Breast epithelium (tissue), 4 donors: Measurements from ENCODE around the gene PCDH9. TPM values are rescaled to one million over a fixed set of nuclear protein-coding genes. Genes with fewer than 3 reads are reported as not detected.
A peak's percentile ranks its signal among the peaks of the same experiment; 100 is the strongest.

ENCODE experiments used
- DNase-seq, 2 donors: peaks; one replicate each; pipeline ENCODE4 v3.0.0-alpha.2; 2019; ENCODE audit warnings: low spot score in 2 of 2
- H3K27ac ChIP-seq, 2 donors: fragments of 200-600 bp; sonication (generic) in 1 of 2; one replicate each; pipeline ENCODE4 v1.5.1; 2016 to 2019; ENCODE audit warnings: mild to moderate bottlenecking in 1 of 2
- H3K27me3 ChIP-seq, 2 donors: fragments of 200-600 bp; sonication (generic) in 1 of 2; one replicate each; pipeline versions ENCODE4 v1.5.1 to v1.6.0; 2017 to 2019; ENCODE audit warnings: control low read depth in 1 of 2, mild to moderate bottlenecking in 1 of 2
- H3K36me3 ChIP-seq: fragments of 200-600 bp; one replicate; pipeline ENCODE4 v1.5.1; 2019
- H3K4me1 ChIP-seq, 2 donors: fragments of 200-600 bp; sonication (generic); one replicate each; pipeline ENCODE4 v1.5.1; 2016 to 2019; ENCODE audit warnings: control low read depth in 1 of 2
- H3K4me3 ChIP-seq, 3 donors: fragments of 200-600 bp; sonication (generic); 1 replicate in 2 of 3; 2 replicates in 1 of 3; pipeline ENCODE4 v1.5.1; 2016 to 2019; ENCODE audit warnings: mild to moderate bottlenecking in 3 of 3, moderate library complexity in 2 of 3
- H3K9me3 ChIP-seq, 2 donors: fragments of 200-600 bp; sonication (generic) in 1 of 2; one replicate each; pipeline ENCODE4 v1.5.1; 2016 to 2019; ENCODE audit warnings: control low read depth in 1 of 2
- CTCF ChIP-seq, 3 donors: fragments of 450-650 bp; IDR thresholded peaks; one replicate each; pipeline ENCODE4 v1.5.1; 2016 to 2017; ENCODE audit warnings: antibody characterized with exemption in 3 of 3, mild to moderate bottlenecking in 3 of 3, moderate library complexity in 3 of 3
- POLR2A ChIP-seq: fragments of 450-650 bp; IDR thresholded peaks from one replicate; pipeline ENCODE4 v1.6.1; 2016; ENCODE audit warnings: antibody characterized with exemption, mild to moderate bottlenecking, moderate library complexity
- POLR2AphosphoS5 ChIP-seq, 3 donors: sonication (generic); formaldehyde crosslinking; IDR thresholded peaks; one replicate each; pipeline ENCODE4 v1.6.1; 2017; ENCODE audit warnings: antibody characterized with exemption in 3 of 3
- intact Hi-C: fragments of 100-400 bp; cut with DNase I; formaldehyde crosslinking; loops from one replicate; pipeline ENCODE4 v1.15.1; 2023; ENCODE audit warnings: low total_unique reads
- total RNA-seq, 3 donors: library from RNA; depleted of rRNA; stranded (reverse); fragments of >200 nt; gene quantifications; one replicate each; pipeline ENCODE4 v1.1.0, GENCODE V29; 2016

PCDH9 gene
- total RNA-seq, 3 donors from 2014 or later = 0.98 to 26.7 (median 3.7) TPM

GRCh38 chr13:67273001-67273400 lies 42.9 kb upstream of the PCDH9 start:
- no peak for DNase-seq
- no peak for TF ChIP-seq POLR2AphosphoS5 (IDR thresholded peaks at IDR 0.05)

GRCh38 chr13:67267136-67267535 lies 37.0 kb upstream of the PCDH9 start:
- TF ChIP-seq POLR2A = no peak
- no peak for TF ChIP-seq POLR2AphosphoS5 (IDR thresholded peaks at IDR 0.05)
- TF ChIP-seq CTCF (IDR thresholded peaks at IDR 0.05) = no peak
- H3K4me3 ChIP-seq = no peak overlapping the region
- no peaks in the 10 kb centered on the region for H3K27me3 ChIP-seq
- H3K36me3 ChIP-seq = no peaks in the 10 kb centered on the region
- H3K4me1 ChIP-seq = no peaks in the 10 kb centered on the region
- no peak overlapping the region for H3K27ac ChIP-seq
- no peaks in the 10 kb centered on the region for H3K9me3 ChIP-seq
- DNase-seq = no peak
- intact Hi-C loops = no loop called here

More at GRCh38 chr13:67273001-67273400, 42.9 kb upstream of the PCDH9 start:
- Histone ChIP-seq H3K27ac (no peak overlapping the region), H3K4me1 (no peaks in the 10 kb centered on the region), H3K9me3 (no peaks in the 10 kb centered on the region), H3K27me3 (no peaks in the 10 kb centered on the region), H3K36me3 (no peaks in the 10 kb centered on the region), H3K4me3 (no peak overlapping the region)
- intact Hi-C loops = no loop called here

- no peaks in the 10 kb centered on the region for H3K4me1 ChIP-seq
- intact Hi-C loops = no loop called here
- no peak overlapping the region for H3K4me3 ChIP-seq
- H3K27me3 ChIP-seq = no peaks in the 10 kb centered on the region
- TF ChIP-seq POLR2AphosphoS5 (IDR thresholded peaks at IDR 0.05) = no peak
- no peak for TF ChIP-seq POLR2A
- no peak for TF ChIP-seq CTCF (IDR thresholded peaks at IDR 0.05)
- no peak for DNase-seq
- no peak overlapping the region for H3K27ac ChIP-seq
- no peaks in the 10 kb centered on the region for H3K36me3 ChIP-seq
- H3K9me3 ChIP-seq = no peaks in the 10 kb centered on the region
These were observed 29.1 kb upstream of the PCDH9 start for GRCh38 chr13:67259208-67259607.

GRCh38 chr13:67258482-67258881 lies 28.3 kb upstream of the PCDH9 start:
- no peaks in the 10 kb centered on the region for H3K4me1 ChIP-seq
- H3K27ac ChIP-seq = no peak overlapping the region
- DNase-seq = no peak
- H3K27me3 ChIP-seq = no peaks in the 10 kb centered on the region
- no peaks in the 10 kb centered on the region for H3K9me3 ChIP-seq
- TF ChIP-seq POLR2AphosphoS5 (IDR thresholded peaks at IDR 0.05) = no peak
- TF ChIP-seq POLR2A = no peak
- intact Hi-C loops = no loop called here
- H3K4me3 ChIP-seq = no peak overlapping the region
- no peaks in the 10 kb centered on the region for H3K36me3 ChIP-seq

GRCh38 chr13:67238861-67239260 lies 8.7 kb upstream of the PCDH9 start:
- TF ChIP-seq POLR2AphosphoS5 (IDR thresholded peaks at IDR 0.05) = no peak
- no peak for TF ChIP-seq CTCF (IDR thresholded peaks at IDR 0.05)
- TF ChIP-seq POLR2A = no peak
- Histone ChIP-seq H3K4me3 (no peak overlapping the region), H3K27me3 (no peaks in the 10 kb centered on the region), H3K27ac (no peak overlapping the region), H3K4me1 (no peaks in the 10 kb centered on the region), H3K9me3 (no peaks in the 10 kb centered on the region), H3K36me3 (no peaks in the 10 kb centered on the region)
- DNase-seq = no peak
- intact Hi-C loops = no loop called here

- H3K27me3 ChIP-seq = no peaks in the 10 kb centered on the region
- no peaks in the 10 kb centered on the region for H3K9me3 ChIP-seq
- no peak for TF ChIP-seq POLR2AphosphoS5 (IDR thresholded peaks at IDR 0.05)
- peak in 2 of 3 donors; percentile 55 to 65 for TF ChIP-seq CTCF (IDR thresholded peaks at IDR 0.05)
- H3K4me3 ChIP-seq = no peak overlapping the region
- H3K27ac ChIP-seq = no peak overlapping the region
- no peaks in the 10 kb centered on the region for H3K4me1 ChIP-seq
- H3K36me3 ChIP-seq = no peaks in the 10 kb centered on the region
- no peak for DNase-seq
- intact Hi-C loops = no loop called here
These were observed 8.2 kb upstream of the PCDH9 start for GRCh38 chr13:67238277-67238859.
